Non-pigmented ciliary epithelial cell (primary cell): ENCODE data around the gene ASPSCR1.
"Not testable (repeated sequence)": the region's sequence is repeated elsewhere in the genome, so short reads cannot be mapped to it uniquely, and the experiment has no call there.

Experiments
- DNase-seq: peaks from one replicate; pipeline ENCODE4 v3.0.0-alpha.2; 2010; ENCODE audit warnings: low read depth

ASPSCR1 gene

DNA sequence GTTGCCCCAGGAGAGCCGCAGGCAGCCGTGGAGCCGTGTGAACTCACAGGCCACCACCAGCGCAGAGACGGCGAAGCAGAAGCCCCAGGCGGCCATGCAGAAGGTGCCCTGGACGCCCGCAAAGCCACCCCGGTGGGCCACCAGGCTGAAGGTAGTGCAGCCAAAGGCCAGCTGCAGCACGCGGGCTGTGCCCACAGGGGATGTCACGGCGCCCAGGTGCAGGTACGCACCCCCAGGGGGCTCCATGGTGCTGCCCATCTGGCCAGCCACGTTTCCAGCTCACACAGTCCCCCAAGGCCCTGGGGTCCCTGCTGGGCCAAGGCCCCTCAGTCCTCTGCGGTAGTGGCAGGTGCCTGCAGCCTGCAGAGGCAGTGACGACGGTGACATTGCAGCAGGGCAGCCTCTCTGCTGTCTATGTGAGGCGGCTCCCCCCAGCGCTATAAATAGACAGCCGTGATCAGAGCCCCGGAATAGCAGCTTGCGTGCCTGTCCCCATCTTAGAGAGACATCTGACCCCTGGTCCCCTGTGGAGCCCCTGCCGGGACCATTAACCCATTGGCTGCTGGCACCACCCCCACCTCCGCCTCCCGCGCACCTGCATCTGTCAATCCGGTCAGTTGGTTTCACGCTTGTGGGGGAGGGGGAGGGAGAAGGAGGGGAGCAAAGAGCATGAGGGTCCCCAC is 35.8 kb upstream of the ASPSCR1 start:
- DNase-seq = no peak

GRCh38 chr17:81942167-81942553 is 35.3 kb upstream of the ASPSCR1 start:
- no peak for DNase-seq

- no peak for DNase-seq
Observed at GRCh38 chr17:81944858-81945257, 32.6 kb upstream of the ASPSCR1 start.

DNA sequence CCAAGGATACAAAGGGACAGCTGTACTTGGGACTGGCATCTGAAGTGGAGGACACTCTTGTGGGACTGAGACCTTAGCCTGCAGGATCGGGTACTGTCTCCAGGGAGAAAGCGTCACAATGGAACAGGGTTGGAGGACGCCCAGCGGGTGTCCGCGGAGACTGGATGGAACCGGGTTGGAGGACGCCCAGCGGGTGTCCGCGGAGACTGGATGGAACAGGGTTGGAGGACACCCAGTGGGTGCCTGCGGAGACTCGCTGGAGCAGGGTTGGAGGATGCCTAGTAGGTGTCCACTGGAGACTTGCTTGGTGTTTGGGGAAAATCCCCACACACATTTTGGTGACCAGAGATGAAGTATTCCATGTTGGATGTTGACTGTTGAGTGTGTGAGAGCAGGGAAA is 30.2 kb upstream of the ASPSCR1 start, which contains the start of gene MYADML2:
Gene MYADML2, minus strand, starts transcription at position 45 of the 400 bp plus-strand sequence. CDS start 5,492 bp downstream, outside the sequence.
- no peak for DNase-seq

GRCh38 chr17:81948635-81949378 is 28.6 kb upstream of the ASPSCR1 start:
- DNase-seq = no peak

DNA sequence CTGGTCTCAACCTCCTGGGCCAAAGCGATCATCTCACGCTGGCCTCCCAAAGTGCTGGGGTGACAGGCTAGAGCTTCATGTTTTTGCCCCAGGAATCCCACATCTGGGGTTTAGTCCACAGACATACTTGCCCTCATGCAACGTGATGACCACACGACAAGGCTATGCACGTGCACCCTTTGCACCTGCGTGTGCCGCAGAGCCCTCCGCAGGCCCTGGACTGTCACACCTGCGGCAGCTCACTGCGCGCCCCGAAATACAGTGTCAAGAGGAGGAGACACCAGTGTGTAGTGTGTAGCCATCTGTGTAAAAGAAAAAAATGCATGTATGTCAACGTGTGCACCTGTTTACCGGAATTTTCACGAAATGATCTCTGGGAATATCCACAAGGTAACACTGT is 26.9 kb upstream of the ASPSCR1 start:
- no peak for DNase-seq

- no peak for DNase-seq
Observed at GRCh38 chr17:81951785-81952684, 25.4 kb upstream of the ASPSCR1 start.

- DNase-seq = no peak
Observed at GRCh38 chr17:81952792-81953228, 24.6 kb upstream of the ASPSCR1 start.

- DNase-seq = not testable (repeated sequence)
Observed at GRCh38 chr17:81953443-81953842, 24.0 kb upstream of the ASPSCR1 start.

DNA sequence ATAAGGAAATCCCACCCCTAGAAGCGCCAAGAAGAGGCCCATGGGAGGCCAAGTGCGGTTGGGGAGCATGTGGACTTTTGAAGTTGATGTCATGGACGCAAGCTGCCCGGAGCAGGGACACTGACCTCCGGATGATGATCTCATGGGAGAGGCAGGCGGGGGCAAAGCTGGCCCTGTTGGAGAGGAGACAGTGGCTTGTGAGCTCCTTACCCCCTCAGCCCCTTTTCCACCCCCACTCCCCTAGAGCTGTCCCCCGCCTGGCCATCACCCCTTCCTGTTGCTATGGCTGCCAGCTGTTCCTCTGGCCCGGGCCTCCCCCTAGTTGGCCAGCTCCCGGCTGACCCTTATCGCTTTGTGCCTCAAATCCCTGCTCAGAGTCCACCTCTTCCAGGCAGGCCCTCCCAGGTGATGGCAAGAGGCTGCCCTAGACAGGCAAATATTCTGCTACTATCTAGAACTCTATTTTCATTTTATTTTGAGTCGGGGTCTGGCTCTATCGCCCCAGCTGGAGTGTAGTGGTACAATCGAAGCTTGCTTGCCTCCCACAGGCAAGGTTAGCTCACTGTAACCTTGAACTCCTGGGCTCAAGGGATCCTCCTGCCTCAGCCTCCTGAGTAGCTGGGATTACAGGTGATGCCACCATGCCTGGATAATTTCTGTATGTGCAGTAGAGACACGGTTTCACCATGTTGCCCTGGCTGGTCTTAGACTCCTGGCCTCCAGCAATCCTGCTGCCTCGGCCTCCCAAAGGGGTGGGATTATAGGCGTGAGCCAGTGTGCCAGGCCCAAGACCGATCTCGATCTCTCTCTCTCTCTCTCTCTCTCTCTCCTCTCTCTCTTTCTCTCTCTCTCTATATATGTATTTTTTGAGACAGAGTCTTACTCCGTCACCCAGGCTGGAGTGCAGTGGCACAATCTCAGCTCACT is 23.0 kb upstream of the ASPSCR1 start:
- no peak for DNase-seq

DNA sequence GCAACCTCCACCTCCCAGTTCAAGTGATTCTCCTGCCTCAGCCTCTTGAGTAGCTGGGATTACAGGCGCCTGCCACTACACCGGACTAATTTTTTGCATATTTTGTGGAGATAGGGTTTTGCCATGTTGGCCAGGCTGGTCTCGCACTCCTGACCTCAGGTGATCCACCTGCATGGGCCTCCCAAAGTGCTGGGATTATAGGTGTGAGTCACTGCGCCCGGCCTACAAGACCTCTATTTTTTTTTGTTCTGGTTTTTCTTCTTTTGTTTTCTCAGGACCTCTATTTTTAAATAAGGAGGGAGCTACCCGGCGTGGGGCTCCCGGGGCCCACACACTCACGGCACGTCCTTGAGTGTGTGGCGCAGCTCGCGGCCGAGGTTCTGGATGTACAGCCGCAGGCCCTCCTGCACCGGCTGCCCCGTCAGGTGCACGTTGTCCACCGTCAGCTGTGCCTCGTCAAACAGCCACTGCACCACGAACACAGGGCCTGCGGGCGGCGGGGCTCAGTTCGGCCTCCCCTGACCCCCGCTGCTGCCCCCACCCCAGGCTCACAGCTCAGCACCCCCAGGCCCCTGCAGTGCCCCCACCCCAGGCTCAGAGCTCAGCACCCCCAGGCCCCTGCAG is 22.3 kb upstream of the ASPSCR1 start:
- DNase-seq = no peak

DNA sequence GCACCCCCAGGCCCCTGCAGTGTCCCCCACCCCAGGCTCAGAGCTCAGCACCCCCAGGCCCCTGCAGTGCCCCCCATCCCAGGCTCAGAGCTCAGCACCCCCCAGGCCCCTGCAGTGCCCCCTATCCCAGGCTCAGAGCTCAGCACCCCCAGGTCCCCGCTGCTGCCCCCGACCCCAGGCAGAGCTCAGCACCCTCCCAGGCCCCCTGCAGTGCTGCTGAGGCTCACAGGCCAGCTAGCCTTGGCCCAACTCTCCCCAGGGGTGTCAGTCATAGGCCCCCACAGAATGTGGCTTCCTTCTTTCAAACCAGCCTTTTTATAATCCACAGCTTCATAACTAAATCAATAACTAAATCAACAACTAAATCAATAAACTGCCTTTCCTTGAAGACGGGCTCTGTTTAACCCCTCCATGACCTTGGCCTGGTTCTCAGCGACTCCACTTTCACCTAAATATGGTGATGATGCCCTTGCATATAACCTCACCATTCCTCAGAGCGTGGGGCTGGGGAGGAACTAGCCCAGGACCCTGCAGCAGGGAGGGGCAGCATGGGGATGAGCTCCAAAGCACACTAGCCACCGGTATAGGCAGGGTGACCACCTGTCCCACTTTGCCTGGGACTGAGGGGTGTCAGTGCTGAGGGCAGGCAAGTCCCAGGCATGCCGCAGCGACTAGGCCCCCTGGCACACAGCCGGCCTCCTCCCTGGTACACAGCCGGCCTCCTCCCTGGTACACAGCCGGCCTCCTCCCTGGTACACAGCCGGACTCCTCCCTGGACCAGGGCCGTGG is 21.5 kb upstream of the ASPSCR1 start:
- DNase-seq = no peak

GRCh38 chr17:81956607-81957589 is 20.5 kb upstream of the ASPSCR1 start:
- DNase-seq = no peak

GRCh38 chr17:81957691-81958432 is 19.6 kb upstream of the ASPSCR1 start:
- no peak for DNase-seq

DNA sequence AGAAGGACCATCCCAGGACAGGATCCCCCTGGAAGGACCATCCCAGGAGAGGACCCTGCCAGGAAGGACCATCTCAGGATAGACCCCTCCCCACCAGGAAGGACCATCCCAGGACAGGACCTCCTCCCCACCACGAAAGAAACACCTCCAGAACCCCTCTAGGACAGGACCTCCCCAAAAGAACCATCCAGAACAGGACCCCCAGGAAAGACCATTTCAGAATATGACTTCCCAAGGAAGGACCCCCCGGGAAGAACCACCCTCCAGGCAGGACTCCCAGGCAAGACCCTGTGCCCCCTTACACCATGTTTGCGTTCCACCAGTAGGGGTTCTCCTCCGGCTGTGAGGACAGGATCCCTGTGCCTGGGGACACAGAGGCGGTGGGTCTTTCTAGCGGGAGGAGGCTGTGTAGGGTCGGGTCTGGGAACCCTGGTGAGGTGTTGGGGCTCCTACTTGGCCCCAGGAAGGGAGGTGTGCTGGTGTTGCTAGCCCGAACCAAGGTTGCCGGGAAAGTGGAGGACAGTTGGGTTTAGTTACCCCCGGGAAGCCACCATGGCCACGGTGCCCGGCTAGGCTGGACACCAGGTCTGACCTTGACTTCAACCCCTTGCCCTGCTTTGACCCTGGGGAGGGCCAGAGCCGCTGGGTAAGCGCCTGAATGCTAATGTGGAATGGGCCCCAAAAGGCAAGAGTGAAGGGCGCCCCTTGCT is 18.6 kb upstream of the ASPSCR1 start:
- no peak for DNase-seq

DNA sequence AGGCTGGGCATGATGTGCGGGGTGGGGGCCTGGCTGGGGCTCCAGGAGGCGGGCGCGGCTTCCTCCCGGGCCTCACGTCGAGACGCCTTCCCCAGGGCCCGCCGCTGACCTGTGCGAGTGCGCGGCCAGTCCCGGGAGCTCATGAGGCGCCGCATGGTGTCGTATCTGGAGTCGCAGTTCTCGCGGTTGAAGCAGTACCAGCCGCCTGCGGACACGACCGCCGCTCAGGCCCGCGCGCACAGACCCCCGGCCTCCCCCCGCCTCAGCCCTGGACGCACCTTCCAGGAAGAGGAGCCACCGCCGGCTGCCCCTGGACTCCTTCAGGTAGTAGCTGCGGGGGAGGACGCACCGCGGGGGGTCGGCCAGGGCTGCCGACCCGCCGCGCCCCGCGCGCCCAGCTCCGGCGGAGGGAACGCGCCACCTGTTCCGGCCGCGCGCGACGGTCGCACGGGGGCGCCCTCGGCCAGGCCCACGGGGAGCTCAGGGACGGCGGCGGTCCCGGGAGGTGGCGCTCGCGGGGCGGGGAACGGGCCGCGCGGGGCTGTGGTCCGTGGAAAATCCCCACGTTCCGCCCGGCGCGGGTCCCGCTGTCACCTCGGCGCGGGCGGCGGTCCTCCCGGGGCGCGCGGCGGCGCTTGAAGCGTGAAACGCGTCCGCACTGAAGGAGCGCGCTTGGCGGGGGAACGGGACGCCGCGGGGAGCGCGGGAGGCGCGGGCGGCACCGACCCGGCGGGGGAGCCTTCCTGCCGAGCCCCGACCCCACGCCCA is 17.9 kb upstream of the ASPSCR1 start:
- DNase-seq = no peak
